Putamen (tissue), 1 donor: ENCODE results near the gene TFPI.
A peak's percentile ranks its signal among the peaks of the same experiment; 100 is the strongest.
"Not testable (repeated sequence)": the region's sequence is repeated elsewhere in the genome, so short reads cannot be mapped to it uniquely, and the experiment has no call there.

Experiments
- DNase-seq: peaks from one replicate; pipeline ENCODE4 v3.0.0-alpha.2; 2016; ENCODE audit warnings: low spot score

TFPI gene

GRCh38 chr2:187554011-187554703, at the start of gene TFPI:
Gene TFPI, minus strand, starts transcription at chr2:187554435. Its CDS starts 50,667 bp downstream, at chr2:187503768.
- DNase-seq: no peak

- no peak for DNase-seq
Measured at GRCh38 chr2:187594801-187595200, 40.6 kb upstream of the TFPI start.

GRCh38 chr2:187593697-187594096, 39.5 kb upstream of the TFPI start:
- DNase-seq: no peak

GRCh38 chr2:187593098-187593497, 38.9 kb upstream of the TFPI start:
- DNase-seq: no peak

GRCh38 chr2:187590175-187590574, 35.9 kb upstream of the TFPI start:
- no peak for DNase-seq

- no peak for DNase-seq
Measured at GRCh38 chr2:187586011-187586641, 31.9 kb upstream of the TFPI start.

GRCh38 chr2:187581125-187581896, 27.1 kb upstream of the TFPI start:
- DNase-seq: peak; percentile 5

- peak; percentile 21 for DNase-seq
Measured at GRCh38 chr2:187580462-187581124, 26.4 kb upstream of the TFPI start.

- no peak for DNase-seq
Measured at GRCh38 chr2:187577310-187577709, 23.1 kb upstream of the TFPI start.

GRCh38 chr2:187576906-187577305, 22.7 kb upstream of the TFPI start:
- no peak for DNase-seq

- no peak for DNase-seq
Measured at GRCh38 chr2:187575751-187576067, 21.5 kb upstream of the TFPI start.

- no peak for DNase-seq
Measured at GRCh38 chr2:187574969-187575750, 20.9 kb upstream of the TFPI start.

GRCh38 chr2:187573722-187574121, 19.5 kb upstream of the TFPI start:
- DNase-seq: no peak

- not testable (repeated sequence) for DNase-seq
Measured at GRCh38 chr2:187571996-187572395, 17.8 kb upstream of the TFPI start.

GRCh38 chr2:187569571-187569970, 15.3 kb upstream of the TFPI start:
- no peak for DNase-seq

GRCh38 chr2:187569042-187569441, 14.8 kb upstream of the TFPI start:
- no peak for DNase-seq

GRCh38 chr2:187567126-187567525, 12.9 kb upstream of the TFPI start:
- no peak for DNase-seq

GRCh38 chr2:187566712-187567111, 12.5 kb upstream of the TFPI start:
- no peak for DNase-seq

- DNase-seq: no peak
Measured at GRCh38 chr2:187566266-187566665, 12.0 kb upstream of the TFPI start.

GRCh38 chr2:187565618-187566017, 11.4 kb upstream of the TFPI start:
- not testable (repeated sequence) for DNase-seq

- DNase-seq: not testable (repeated sequence)
Measured at GRCh38 chr2:187556493-187556892, 2.3 kb upstream of the TFPI start.

- DNase-seq: no peak
Measured at GRCh38 chr2:187554704-187555082, 458 bp upstream of the TFPI start.
